Osteocyte (in vitro differentiated cells): Measurements from ENCODE around the gene SGTA. TPM values are rescaled to one million over a fixed set of nuclear protein-coding genes. Genes with fewer than 3 reads are reported as not detected.
"Not testable (repeated sequence)": the region's sequence is repeated elsewhere in the genome, so short reads cannot be mapped to it uniquely, and the experiment has no call there.

Experiments
- DNase-seq: peaks from one replicate; pipeline ENCODE4 v3.0.0; 2021; ENCODE audit warnings: mixed read lengths; ENCODE audit not compliant: unreplicated experiment; ENCODE audit errors: extremely low spot score
- H3K27ac Mint-ChIP-seq: one replicate; pipeline ENCODE4 v1.8.0; 2021; ENCODE audit warnings: mild to moderate bottlenecking, mixed read lengths; ENCODE audit not compliant: unreplicated experiment
- H3K27me3 Mint-ChIP-seq: one replicate; pipeline ENCODE4 v1.8.0; 2021; ENCODE audit warnings: mixed read lengths; ENCODE audit not compliant: unreplicated experiment
- H3K36me3 Mint-ChIP-seq: one replicate; pipeline ENCODE4 v1.8.0; 2021; ENCODE audit warnings: mixed read lengths; ENCODE audit not compliant: unreplicated experiment
- H3K4me1 Mint-ChIP-seq: one replicate; pipeline ENCODE4 v1.8.0; 2021; ENCODE audit warnings: mixed read lengths; ENCODE audit not compliant: unreplicated experiment
- H3K4me3 Mint-ChIP-seq: one replicate; pipeline ENCODE4 v1.8.0; 2021; ENCODE audit warnings: mild to moderate bottlenecking, moderate library complexity, mixed read lengths; ENCODE audit not compliant: unreplicated experiment
- H3K9me3 Mint-ChIP-seq: one replicate; pipeline ENCODE4 v1.8.0; 2021; ENCODE audit warnings: mixed read lengths; ENCODE audit not compliant: unreplicated experiment
- total RNA-seq: library from RNA; stranded (reverse); gene quantifications from 2 replicates; pipeline ENCODE4 v1.2.1, GENCODE V29; 2021
- TF ChIP-seq, protein P1 (sequence below): fragments of 200-600 bp; sonication (generic); IDR thresholded peaks from 2 replicates; pipeline ENCODE4 v1.5.0; 2021; ENCODE audit warnings: antibody characterized with exemption, mild to moderate bottlenecking, moderate library complexity

Gene SGTA
- total RNA-seq, 1 donor from 2014 or later = 53.2 TPM

DNA sequence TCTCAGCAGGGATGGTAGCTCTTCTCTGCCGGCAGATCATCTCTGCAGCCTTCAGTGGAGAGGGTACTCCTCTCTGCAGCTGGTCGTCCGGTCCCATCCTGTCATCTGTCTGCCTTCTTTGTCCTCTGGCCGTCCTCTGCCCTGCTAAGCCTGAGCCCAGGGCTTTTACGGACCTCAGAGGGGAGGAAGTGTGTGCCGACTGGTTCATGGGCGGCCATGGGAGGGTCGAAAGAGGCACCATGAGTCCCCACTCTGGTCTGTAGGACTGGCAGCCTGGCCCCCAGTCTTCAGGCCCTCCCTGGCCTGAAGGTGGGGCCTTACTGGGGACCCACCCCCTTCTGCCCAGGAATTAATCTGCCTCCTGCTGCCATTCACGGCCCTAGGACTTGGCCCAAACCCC is 40.6 kb upstream of the SGTA start:
- H3K4me3 Mint-ChIP-seq = no peak overlapping the region
- H3K36me3 Mint-ChIP-seq = peaks cover 29% of the 10 kb centered on the region
- TF ChIP-seq, protein P1, sequence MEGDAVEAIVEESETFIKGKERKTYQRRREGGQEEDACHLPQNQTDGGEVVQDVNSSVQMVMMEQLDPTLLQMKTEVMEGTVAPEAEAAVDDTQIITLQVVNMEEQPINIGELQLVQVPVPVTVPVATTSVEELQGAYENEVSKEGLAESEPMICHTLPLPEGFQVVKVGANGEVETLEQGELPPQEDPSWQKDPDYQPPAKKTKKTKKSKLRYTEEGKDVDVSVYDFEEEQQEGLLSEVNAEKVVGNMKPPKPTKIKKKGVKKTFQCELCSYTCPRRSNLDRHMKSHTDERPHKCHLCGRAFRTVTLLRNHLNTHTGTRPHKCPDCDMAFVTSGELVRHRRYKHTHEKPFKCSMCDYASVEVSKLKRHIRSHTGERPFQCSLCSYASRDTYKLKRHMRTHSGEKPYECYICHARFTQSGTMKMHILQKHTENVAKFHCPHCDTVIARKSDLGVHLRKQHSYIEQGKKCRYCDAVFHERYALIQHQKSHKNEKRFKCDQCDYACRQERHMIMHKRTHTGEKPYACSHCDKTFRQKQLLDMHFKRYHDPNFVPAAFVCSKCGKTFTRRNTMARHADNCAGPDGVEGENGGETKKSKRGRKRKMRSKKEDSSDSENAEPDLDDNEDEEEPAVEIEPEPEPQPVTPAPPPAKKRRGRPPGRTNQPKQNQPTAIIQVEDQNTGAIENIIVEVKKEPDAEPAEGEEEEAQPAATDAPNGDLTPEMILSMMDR = no peak
- H3K4me1 Mint-ChIP-seq = peaks cover 9% of the 10 kb centered on the region
- DNase-seq = no peak
- peaks cover 6% of the 10 kb centered on the region for H3K9me3 Mint-ChIP-seq
- H3K27ac Mint-ChIP-seq = no peak overlapping the region
- H3K27me3 Mint-ChIP-seq = no peaks in the 10 kb centered on the region

DNA sequence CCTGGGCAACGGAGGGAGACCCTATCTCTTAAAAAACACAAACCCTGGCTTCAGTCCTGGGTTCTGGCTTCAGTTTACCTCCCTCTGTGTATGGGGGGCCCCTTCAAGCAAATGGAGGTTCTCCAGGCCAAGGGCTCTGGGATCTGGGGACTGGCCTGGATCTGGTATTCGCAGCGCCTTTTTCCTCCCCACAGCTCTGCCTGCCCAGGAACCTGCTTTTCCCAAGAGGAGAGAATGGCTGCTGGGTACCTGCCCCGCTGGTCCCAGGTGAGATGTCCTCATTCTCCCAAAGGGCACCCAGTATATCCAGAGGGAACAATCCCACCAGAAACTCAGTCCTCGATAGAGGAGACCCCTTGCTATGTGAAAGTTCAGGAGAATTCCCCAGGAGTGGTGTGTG is 39.8 kb upstream of the SGTA start:
- Mint-ChIP-seq H3K4me3 (no peak overlapping the region), H3K4me1 (peaks cover 9% of the 10 kb centered on the region), H3K27me3 (no peaks in the 10 kb centered on the region), H3K36me3 (peaks cover 21% of the 10 kb centered on the region), H3K9me3 (no peaks in the 10 kb centered on the region), H3K27ac (no peak overlapping the region)
- TF ChIP-seq, protein P1 = no peak
- DNase-seq = no peak

DNA sequence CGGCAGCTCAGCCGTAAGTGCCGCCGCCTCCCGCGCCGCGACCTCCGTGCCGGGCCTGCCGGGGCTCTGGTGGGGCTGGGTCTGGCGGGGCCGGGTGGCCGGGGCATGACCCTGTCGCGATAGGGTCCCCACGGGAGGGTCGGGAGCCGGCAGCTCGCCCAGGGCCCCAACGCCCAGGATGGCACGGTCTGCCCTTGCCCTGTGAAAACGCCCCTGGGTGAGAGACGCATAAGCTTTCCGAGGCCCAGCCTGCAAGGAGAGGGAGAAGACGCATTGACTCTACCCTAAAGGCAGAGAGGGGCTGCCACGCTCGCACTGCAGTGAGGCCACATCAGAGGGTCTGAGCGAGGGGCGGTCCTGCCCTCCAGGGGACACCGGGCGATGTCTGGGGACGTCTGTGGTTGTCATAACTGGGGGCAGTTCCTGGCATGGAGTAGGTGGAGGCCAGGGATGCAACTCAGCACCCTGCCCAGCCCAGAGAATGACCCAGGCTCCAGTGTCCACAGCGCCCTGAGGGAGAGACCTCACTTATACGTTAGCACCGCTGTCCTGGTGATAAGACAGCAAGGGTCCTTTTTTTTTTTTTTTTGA is 37.1 kb upstream of the SGTA start:
- peaks cover 7% of the 10 kb centered on the region for H3K36me3 Mint-ChIP-seq
- H3K9me3 Mint-ChIP-seq = no peaks in the 10 kb centered on the region
- no peak for DNase-seq
- peak overlapping the region; percentile 83 for H3K4me3 Mint-ChIP-seq
- peaks cover 9% of the 10 kb centered on the region for H3K4me1 Mint-ChIP-seq
- TF ChIP-seq, protein P1 = no peak
- peak overlapping the region; percentile 47 for H3K27ac Mint-ChIP-seq
- no peaks in the 10 kb centered on the region for H3K27me3 Mint-ChIP-seq

DNA sequence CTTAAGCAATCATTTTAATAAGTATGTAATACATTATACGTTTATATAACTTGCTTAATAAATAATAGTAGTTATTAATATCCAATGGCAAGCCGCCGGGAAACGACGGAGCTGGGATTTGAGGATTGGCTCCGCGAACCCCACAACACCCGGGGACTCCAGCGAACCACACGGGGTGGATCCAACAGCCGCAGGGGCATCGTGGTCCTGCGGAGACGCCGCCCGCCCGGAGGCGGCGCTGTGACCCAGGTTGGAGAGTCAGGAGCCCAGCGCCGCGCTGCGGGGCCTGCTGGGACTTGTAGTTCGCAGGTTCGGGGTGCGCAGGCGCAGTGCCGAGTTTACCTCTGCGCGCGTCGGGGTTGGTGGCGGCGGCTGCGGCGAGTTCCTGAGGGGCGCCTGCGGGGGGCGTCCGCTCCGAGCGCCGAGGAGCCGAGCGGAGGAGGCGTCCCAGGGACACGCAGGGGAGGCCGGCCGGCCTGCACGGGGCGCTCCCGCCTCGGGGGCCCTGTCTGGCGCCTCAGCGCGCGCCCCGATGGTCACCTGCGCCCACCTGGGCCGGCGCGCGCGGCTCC is 36.6 kb upstream of the SGTA start, which contains the start of gene ZNF554:
ZNF554 (plus strand) TSS at position 329 of the 572 bp plus-strand sequence; CDS start at position 533, 204 bp downstream.
- Mint-ChIP-seq H3K4me3 (peak within 1 kb of the TSS; percentile 83), H3K27me3 (no peaks in the 10 kb centered on the region), H3K36me3 (peaks cover 5% of the 10 kb centered on the region), H3K4me1 (peaks cover 9% of the 10 kb centered on the region), H3K27ac (peak within 1 kb of the TSS; percentile 47), H3K9me3 (no peaks in the 10 kb centered on the region)
- peak; percentile 99 for DNase-seq
- TF ChIP-seq, protein P1 = peak; percentile 95

DNA sequence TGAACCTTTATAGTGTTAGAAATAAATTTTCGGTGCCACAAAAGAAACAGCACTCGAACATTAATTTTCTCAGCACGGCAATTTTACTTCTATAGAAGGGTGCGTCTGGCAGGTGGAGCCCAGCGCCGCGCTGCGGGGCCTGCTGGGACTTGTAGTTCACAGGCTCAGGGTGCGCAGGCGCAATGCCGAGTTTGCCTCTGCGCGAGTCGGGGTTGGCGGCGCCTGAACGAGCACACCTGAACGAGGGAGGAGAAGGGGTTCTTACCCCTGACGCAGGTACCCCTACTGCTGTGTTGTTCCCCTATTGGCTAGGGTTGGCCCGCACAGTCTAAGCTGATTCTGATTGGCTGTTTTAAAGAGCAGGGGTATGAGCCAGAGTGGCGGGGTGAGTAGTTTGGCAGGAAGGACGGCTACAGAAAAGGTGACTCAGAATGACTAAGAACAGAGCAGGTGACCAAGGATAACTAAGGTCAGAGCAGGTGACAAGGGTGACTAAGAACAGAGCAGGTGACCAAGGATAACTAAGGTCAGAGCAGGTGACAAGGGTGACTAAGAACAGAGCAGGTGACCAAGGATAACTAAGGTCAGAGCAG is 34.3 kb upstream of the SGTA start:
- not testable (repeated sequence) for H3K4me1 Mint-ChIP-seq, H3K9me3 Mint-ChIP-seq, DNase-seq, H3K4me3 Mint-ChIP-seq, H3K27ac Mint-ChIP-seq, H3K36me3 Mint-ChIP-seq, H3K27me3 Mint-ChIP-seq
